ENCODE data around the gene COPS2.
"Not testable (repeated sequence)": the region's sequence is repeated elsewhere in the genome, so short reads cannot be mapped to it uniquely, and the experiment has no call there.

COPS2 gene

GRCh38 chr15:49110158-49110944 is 45.0 kb downstream of the COPS2 start:
- no peak for DNase-seq (ENCODE audit: low spot score)

GRCh38 chr15:49103002-49103401 is 52.4 kb downstream of the COPS2 start:
- no peak for DNase-seq (ENCODE audit: low spot score)

- DNase-seq (ENCODE audit: low spot score): no peak
Measured at GRCh38 chr15:49101536-49101935, 53.9 kb downstream of the COPS2 start.

GRCh38 chr15:49096090-49096750 is 59.2 kb downstream of the COPS2 start:
- DNase-seq (ENCODE audit: low spot score): no peak

GRCh38 chr15:49094923-49095322 is 60.5 kb downstream of the COPS2 start:
- DNase-seq (ENCODE audit: low spot score): no peak

- no peak for DNase-seq (ENCODE audit: low spot score)
Measured at GRCh38 chr15:49093252-49094105, 61.9 kb downstream of the COPS2 start.

GRCh38 chr15:49088996-49089395 is 66.4 kb downstream of the COPS2 start:
- peak; percentile 14 for DNase-seq (ENCODE audit: low spot score)

- DNase-seq (ENCODE audit: low spot score): no peak
Measured at GRCh38 chr15:49085696-49086459, 69.5 kb downstream of the COPS2 start.

GRCh38 chr15:49084285-49084570 is 71.2 kb downstream of the COPS2 start:
- no peak for DNase-seq (ENCODE audit: low spot score)

- no peak for DNase-seq (ENCODE audit: low spot score)
Measured at GRCh38 chr15:49083401-49084284, 71.8 kb downstream of the COPS2 start.

- no peak for DNase-seq (ENCODE audit: low spot score)
Measured at GRCh38 chr15:49082960-49083359, 72.4 kb downstream of the COPS2 start.

- DNase-seq (ENCODE audit: low spot score): no peak
Measured at GRCh38 chr15:49079340-49080039, 75.9 kb downstream of the COPS2 start.

GRCh38 chr15:49075881-49076280 is 79.5 kb downstream of the COPS2 start:
- DNase-seq (ENCODE audit: low spot score): no peak

- not testable (repeated sequence) for DNase-seq (ENCODE audit: low spot score)
Measured at GRCh38 chr15:49074589-49075287, 80.7 kb downstream of the COPS2 start.

Small RNA genes lying within 50 kb of the gene (small RNA-seq; reads per million reads assigned to genes)
- gene MIR4716 (0 reads per million in 2 experiments), gene RF00019 (0 reads per million in 2 experiments), gene RN7SL307P (0 to 0.04 reads per million in 2 experiments)

Measured in SK-N-DZ (cell line).